DMS 273 treated with DMSO at 0.1 percent for 48 hours (cell line): ENCODE measurements around the gene PDXDC1.
"Not testable (repeated sequence)": the region's sequence is repeated elsewhere in the genome, so short reads cannot be mapped to it uniquely, and the experiment has no call there.

ENCODE experiments used
- DNase-seq: peaks from one replicate; lab custom pipeline; 2025; lab: John Stamatoyannopoulos, UW

The PDXDC1 gene

GRCh38 chr16:14974656-14975417 is at the start of gene PDXDC1:
Gene PDXDC1 (plus strand): TSS chr16:14975026. CDS start chr16:14975200, 174 bp downstream.
- peak; percentile 66 for DNase-seq

GRCh38 chr16:14928064-14928714 is 46.6 kb upstream of the PDXDC1 start:
- DNase-seq: not testable (repeated sequence)

- not testable (repeated sequence) for DNase-seq
These were observed 45.6 kb upstream of the PDXDC1 start for GRCh38 chr16:14929176-14929575.

- DNase-seq: not testable (repeated sequence)
These were observed 44.6 kb upstream of the PDXDC1 start for GRCh38 chr16:14930246-14930645.

GRCh38 chr16:14930971-14931370 is 43.9 kb upstream of the PDXDC1 start:
- not testable (repeated sequence) for DNase-seq

- DNase-seq: not testable (repeated sequence)
These were observed 42.0 kb upstream of the PDXDC1 start for GRCh38 chr16:14932581-14933375.

GRCh38 chr16:14937143-14937542 is 37.7 kb upstream of the PDXDC1 start, which contains the start of gene NPIPA1:
Gene NPIPA1 (plus strand): TSS chr16:14937443. CDS start chr16:14937443, 0 bp downstream.
- DNase-seq: not testable (repeated sequence)

- DNase-seq: not testable (repeated sequence)
These were observed 36.8 kb upstream of the PDXDC1 start for GRCh38 chr16:14937994-14938393.

- not testable (repeated sequence) for DNase-seq
These were observed 32.1 kb upstream of the PDXDC1 start for GRCh38 chr16:14942686-14943085.

- DNase-seq: no peak
These were observed 19.1 kb upstream of the PDXDC1 start for GRCh38 chr16:14955546-14956231.

GRCh38 chr16:14957576-14958322 is 17.1 kb upstream of the PDXDC1 start:
- DNase-seq: no peak

- no peak for DNase-seq
These were observed 16.6 kb upstream of the PDXDC1 start for GRCh38 chr16:14958323-14958600.

GRCh38 chr16:14958970-14959369 is 15.9 kb upstream of the PDXDC1 start:
- no peak for DNase-seq

GRCh38 chr16:14961405-14962186 is 13.2 kb upstream of the PDXDC1 start:
- DNase-seq: no peak

GRCh38 chr16:14963281-14964173 is 11.3 kb upstream of the PDXDC1 start:
- DNase-seq: no peak

GRCh38 chr16:14965328-14965727 is 9.5 kb upstream of the PDXDC1 start:
- no peak for DNase-seq

- not testable (repeated sequence) for DNase-seq
These were observed 5.0 kb upstream of the PDXDC1 start for GRCh38 chr16:14969795-14970194.

- DNase-seq: not testable (repeated sequence)
These were observed 3.1 kb upstream of the PDXDC1 start for GRCh38 chr16:14971621-14972228.

- DNase-seq: not testable (repeated sequence)
These were observed 972 bp upstream of the PDXDC1 start for GRCh38 chr16:14973785-14974322.
